H1 (cell line): Measurements from ENCODE around the gene NECAP2. TPM values are rescaled to one million over a fixed set of nuclear protein-coding genes. Genes with fewer than 3 reads are reported as not detected.

Source experiments
- CTCF ChIA-PET: fragments of 300-600 bp; sonication (Branson Sonifier 250); formaldehyde crosslinking; loops from one replicate; lab custom pipeline; 2021; ENCODE audit not compliant: partially characterized antibody; lab: Charles Lee
- POLR2A ChIA-PET: fragments of 300-600 bp; sonication (Branson Sonifier 250); formaldehyde crosslinking; loops from one replicate; lab custom pipeline; 2021; ENCODE audit warnings: inconsistent platforms; ENCODE audit not compliant: partially characterized antibody; lab: Charles Lee
- DNase-seq, 2 experiments: peaks; one replicate each; pipeline versions ENCODE4 v3.0.0 to v3.0.0-alpha.2; 2010 to 2022; ENCODE audit warnings: low spot score in 2 of 2, low read depth in 1 of 2, mixed read lengths in 1 of 2
- FAIRE-seq: peaks from 2 replicates; lab custom pipeline; 2011; peaks lifted over from hg19 to GRCh38; lab: Jason Lieb, UNC
- H2AFZ ChIP-seq: 2 replicates; pipeline ENCODE4 v1.8.1; 2012; ENCODE audit warnings: low read length, inconsistent platforms
- H2AK5ac ChIP-seq: 2 replicates; pipeline ENCODE4 v1.6.1; 2013; ENCODE audit warnings: low read depth, low read length
- H2BK120ac ChIP-seq: replicated peaks from 2 replicates; pipeline ENCODE3; 2013; ENCODE audit warnings: low read depth, low read length, inconsistent platforms
- H2BK12ac ChIP-seq: 2 replicates; pipeline ENCODE4 v1.6.1; 2013; ENCODE audit warnings: low read depth, low read length
- H2BK15ac ChIP-seq: 2 replicates; pipeline ENCODE4 v1.6.1; 2013; ENCODE audit warnings: low read length
- H2BK20ac ChIP-seq: 2 replicates; pipeline ENCODE4 v1.6.1; 2013; ENCODE audit warnings: low read length
- H2BK5ac ChIP-seq: 2 replicates; pipeline ENCODE4 v1.6.1; 2013; ENCODE audit warnings: low read depth, low read length
- H3K14ac ChIP-seq: 2 replicates; pipeline ENCODE4 v1.6.1; 2013; ENCODE audit warnings: inconsistent platforms; ENCODE audit not compliant: insufficient read length
- H3K18ac ChIP-seq: 2 replicates; pipeline ENCODE4 v1.6.1; 2013; ENCODE audit warnings: low read length; ENCODE audit errors: extremely low read depth
- H3K23ac ChIP-seq: 2 replicates; pipeline ENCODE4 v1.6.1; 2013; ENCODE audit warnings: inconsistent platforms; ENCODE audit not compliant: insufficient read length
- H3K23me2 ChIP-seq: 2 replicates; pipeline ENCODE4 v1.6.1; 2013; ENCODE audit warnings: low read depth, low read length
- H3K27ac ChIP-seq: 2 replicates; pipeline ENCODE4 v1.6.1; 2011; ENCODE audit warnings: low read depth, low read length, inconsistent platforms
- H3K27me3 ChIP-seq, 4 experiments: replicated peaks in 1 of 4; 1 replicate in 1 of 4; 2 replicates in 3 of 4; pipeline versions ENCODE4 v1.6.1 to v1.8.1; 2011 to 2013; ENCODE audit warnings: low read length in 3 of 4, mild to moderate bottlenecking in 3 of 4, inconsistent platforms in 2 of 4, mixed read lengths in 2 of 4, moderate library complexity in 1 of 4; ENCODE audit not compliant: control insufficient read depth in 3 of 4, insufficient read depth in 3 of 4; ENCODE audit errors: extremely low read depth in 1 of 4
- H3K36me3 ChIP-seq, 4 experiments: 2 replicates each; pipeline versions ENCODE4 v1.6.1 to v1.8.1; 2011 to 2013; ENCODE audit warnings: mild to moderate bottlenecking in 4 of 4, low read length in 3 of 4, moderate library complexity in 2 of 4, control low read depth in 1 of 4, inconsistent platforms in 1 of 4; ENCODE audit not compliant: insufficient read depth in 4 of 4, control insufficient read depth in 2 of 4
- H3K4ac ChIP-seq: replicated peaks from 2 replicates; pipeline ENCODE3; 2013; ENCODE audit warnings: low read length, low read depth, mixed read lengths, inconsistent platforms; ENCODE audit not compliant: insufficient read length
- H3K4me1 ChIP-seq, 4 experiments: replicated peaks in 1 of 4; 1 replicate in 1 of 4; 2 replicates in 3 of 4; pipeline versions ENCODE4 v1.6.1 to v1.8.1; 2011 to 2013; ENCODE audit warnings: low read length in 3 of 4, inconsistent platforms in 2 of 4, mixed read lengths in 1 of 4; ENCODE audit not compliant: insufficient read depth in 4 of 4, control insufficient read depth in 3 of 4
- H3K4me2 ChIP-seq, 2 experiments: 2 replicates each; pipeline versions ENCODE4 v1.6.1 to v1.8.1; 2011 to 2013; ENCODE audit warnings: low read depth in 2 of 2, low read length in 2 of 2, control low read depth in 1 of 2, inconsistent platforms in 1 of 2, mild to moderate bottlenecking in 1 of 2; ENCODE audit not compliant: insufficient read depth in 1 of 2
- H3K4me3 ChIP-seq, 4 experiments: fragments of 200-600, 300-600 bp in 1 of 4; sonication (generic), shearing (Covaris generic), sonication (Bioruptor Twin) in 1 of 4; 2 replicates each; pipeline versions ENCODE4 v1.5.1 to v1.8.1; 2011 to 2016; ENCODE audit warnings: low read length in 4 of 4, low read depth in 3 of 4, control low read depth in 2 of 4, inconsistent platforms in 2 of 4, mild to moderate bottlenecking in 2 of 4, mixed read lengths in 1 of 4, moderate library complexity in 1 of 4; ENCODE audit not compliant: insufficient read depth in 2 of 4; ENCODE audit errors: extremely low read depth in 1 of 4
- H3K56ac ChIP-seq: replicated peaks from 2 replicates; pipeline ENCODE3; 2013; ENCODE audit warnings: low read depth, mild to moderate bottlenecking, mixed read lengths, low read length, inconsistent platforms; ENCODE audit not compliant: insufficient read length
- H3K79me1 ChIP-seq: 2 replicates; pipeline ENCODE4 v1.6.1; 2013; ENCODE audit warnings: low read depth, low read length, control low read depth
- H3K79me2 ChIP-seq, 2 experiments: 2 replicates each; pipeline versions ENCODE4 v1.6.1 to v1.8.1; 2012 to 2013; ENCODE audit warnings: low read length in 2 of 2, mild to moderate bottlenecking in 2 of 2, inconsistent platforms in 1 of 2; ENCODE audit not compliant: insufficient read depth in 2 of 2, control insufficient read depth in 1 of 2
- H3K9ac ChIP-seq, 4 experiments: replicated peaks in 1 of 4; 1 replicate in 1 of 4; 2 replicates in 3 of 4; pipeline versions ENCODE4 v1.6.1 to v1.8.1; 2011 to 2013; ENCODE audit warnings: low read depth in 3 of 4, low read length in 3 of 4, control low read depth in 2 of 4, mild to moderate bottlenecking in 2 of 4, moderate library complexity in 2 of 4, inconsistent platforms in 1 of 4; ENCODE audit errors: extremely low read depth in 1 of 4
- H3K9me3 ChIP-seq, 2 experiments: 2 replicates each; pipeline versions ENCODE4 v1.6.1 to v1.8.1; 2012 to 2013; ENCODE audit warnings: mild to moderate bottlenecking in 2 of 2, moderate library complexity in 2 of 2, control low read depth in 1 of 2, inconsistent platforms in 1 of 2, low read depth in 1 of 2, low read length in 1 of 2, mixed read lengths in 1 of 2; ENCODE audit not compliant: insufficient read depth in 2 of 2
- H4K20me1 ChIP-seq, 2 experiments: replicated peaks in 1 of 2; 2 replicates each; pipeline versions ENCODE3 to v1.8.1; 2011 to 2013; ENCODE audit warnings: inconsistent platforms in 2 of 2, low read length in 2 of 2, mild to moderate bottlenecking in 1 of 2; ENCODE audit not compliant: insufficient read depth in 2 of 2, control insufficient read depth in 1 of 2
- H4K5ac ChIP-seq: 2 replicates; pipeline ENCODE4 v1.6.1; 2013; ENCODE audit warnings: low read length, low read depth, mixed read lengths, inconsistent platforms; ENCODE audit not compliant: insufficient read length
- H4K8ac ChIP-seq: 2 replicates; pipeline ENCODE4 v1.8.0; 2013; ENCODE audit warnings: mild to moderate bottlenecking, moderate library complexity, low read length, inconsistent platforms; ENCODE audit not compliant: insufficient read depth; ENCODE audit errors: extremely low read depth
- H4K91ac ChIP-seq: replicated peaks from 2 replicates; pipeline ENCODE3; 2013; ENCODE audit warnings: low read length, mixed read lengths, inconsistent platforms; ENCODE audit not compliant: insufficient read length
- CEBPB ChIP-seq: IDR thresholded peaks from 2 replicates; pipeline ENCODE4 v1.6.1; 2012; ENCODE audit warnings: low read depth, low read length
- CHD2 ChIP-seq: IDR thresholded peaks from 2 replicates; pipeline ENCODE4 v1.6.1; 2012; ENCODE audit warnings: low read length, improper control_type of control experiment
- EGR1 ChIP-seq: IDR thresholded peaks from 2 replicates; pipeline ENCODE4 v1.6.1; 2011; ENCODE audit warnings: low read depth, low read length, borderline replicate concordance
- EZH2 ChIP-seq: fragments of 200-600 bp; sonication (generic); IDR thresholded peaks from 2 replicates; pipeline ENCODE4 v1.7.1; 2012; ENCODE audit warnings: low read depth, mild to moderate bottlenecking, moderate library complexity, low read length, inconsistent platforms; ENCODE audit not compliant: severe bottlenecking
- KDM5A ChIP-seq: fragments of 200-600 bp; IDR thresholded peaks from 2 replicates; pipeline ENCODE4 v1.7.1; 2012; ENCODE audit warnings: mild to moderate bottlenecking, low read length, inconsistent platforms, mixed read lengths
- POU5F1 ChIP-seq: IDR thresholded peaks from 2 replicates; pipeline ENCODE4 v1.6.1; 2011; ENCODE audit warnings: low read depth, mild to moderate bottlenecking, low read length, moderate library complexity
- RAD21 ChIP-seq, 2 experiments: IDR thresholded peaks in 1 of 2; conservative IDR thresholded peaks in 1 of 2; 2 replicates each; pipeline ENCODE4 v1.6.1; 2011; ENCODE audit warnings: low read depth in 2 of 2, low read length in 2 of 2, improper control_type of control experiment in 1 of 2, inconsistent platforms in 1 of 2, mild to moderate bottlenecking in 1 of 2, moderate library complexity in 1 of 2
- RNF2 ChIP-seq: fragments of 200-900, 300-1000 bp; sonication (generic); IDR thresholded peaks from 2 replicates; pipeline ENCODE4 v1.7.1; 2016; ENCODE audit warnings: borderline replicate concordance, low read depth, mild to moderate bottlenecking, antibody characterized with exemption, low read length; ENCODE audit not compliant: poor library complexity, severe bottlenecking; ENCODE audit errors: missing control alignments
- SAP30 ChIP-seq: fragments of 300-600 bp; sonication (generic); IDR thresholded peaks from 2 replicates; pipeline ENCODE4 v1.7.1; 2012; ENCODE audit warnings: low read length, moderate library complexity, mild to moderate bottlenecking, inconsistent platforms; ENCODE audit not compliant: insufficient read depth, insufficient replicate concordance
- SP4 ChIP-seq: IDR thresholded peaks from 2 replicates; pipeline ENCODE4 v1.6.1; 2012; ENCODE audit warnings: low read length, inconsistent platforms
- YY1 ChIP-seq: IDR thresholded peaks from 2 replicates; pipeline ENCODE4 v1.6.1; 2011; ENCODE audit warnings: low read depth, mild to moderate bottlenecking, low read length
- ZNF274 ChIP-seq: IDR thresholded peaks from 2 replicates; pipeline ENCODE4 v1.7.0; 2012; ENCODE audit warnings: low read length, borderline replicate concordance; ENCODE audit errors: extremely low read depth
- WGBS, 2 experiments: shearing (Covaris generic) in 1 of 2; methylation state at CpG; one replicate each; pipeline versions ENCODE4 v1.1.6 to v1.1.7; 2013 to 2015; ENCODE audit warnings: low lambda C conversion rate in 2 of 2, mixed read lengths in 2 of 2, inconsistent platforms in 1 of 2, low coverage in 1 of 2, missing lambda C conversion rate in 1 of 2; ENCODE audit not compliant: insufficient replicate concordance in 2 of 2, insufficient coverage in 1 of 2, insufficient read length in 1 of 2; ENCODE audit errors: extremely low coverage in 1 of 2, missing lambda C conversion rate in 1 of 2; 5-methylcytosine and 5-hydroxymethylcytosine counted together
- polyA plus RNA-seq, 7 experiments: library from polyadenylated mRNA; depleted of rRNA in 3 of 7; stranded (reverse) in 5 of 7; unstranded in 2 of 7; fragments of >200 nt in 5 of 7; fragments of 200-250 nt in 2 of 7; gene quantifications; 1 replicate in 5 of 7; 2 replicates in 1 of 7; 4 replicates in 1 of 7; pipeline versions ENCODE4 v1.2.1 to v1.2.3, GENCODE V29; 2011 to 2013; ENCODE audit warnings: missing spikeins in 2 of 7, mixed read lengths in 2 of 7
- total RNA-seq: library from RNA; stranded (reverse); fragmentation: NEBNext Ultra II Directional; extraction: Animal tissue kit (Norgen Biotek cat#: 25700); gene quantifications from 2 replicates; pipeline ENCODE4 v1.2.1, GENCODE V29; 2021

The NECAP2 gene
- total and polyA plus RNA-seq, 2 of the 8 experiments (the other 6 are each of a cell fraction or from before 2014, with no cell fraction given) = 24.4 to 29.7 TPM

DNA sequence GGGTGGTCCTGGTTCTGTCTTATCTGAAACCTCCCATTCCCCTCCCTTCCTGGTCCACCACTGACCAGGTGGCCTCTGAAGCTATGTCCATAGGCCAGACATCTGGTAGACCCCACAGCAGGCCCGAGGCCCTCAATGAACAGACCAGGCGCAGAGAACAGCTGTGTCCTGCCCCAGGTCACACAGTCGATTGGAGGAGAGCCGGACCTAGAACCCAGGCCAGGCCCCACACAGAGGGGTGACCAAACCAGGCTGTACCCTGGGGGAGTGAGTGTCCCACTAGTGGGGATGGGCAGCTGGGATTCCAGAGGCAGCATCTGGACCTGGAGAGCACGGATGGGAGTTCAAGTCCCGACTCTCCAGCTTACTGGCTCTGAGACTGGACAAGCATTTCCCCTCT lies 44.4 kb downstream of the NECAP2 start:
- Histone ChIP-seq H3K56ac (no peak overlapping the region), H3K27me3 (no peaks in the 10 kb centered on the region), H2BK5ac (no peak overlapping the region), H3K23me2 (no peaks in the 10 kb centered on the region), H3K9ac (no peak overlapping the region), H3K4ac (no peak overlapping the region), H3K36me3 (peaks cover 0 to 15% (median 5%) of the 10 kb centered on the region in 4 experiments; a peak in 5 of 8 replicates), H3K79me1 (no peaks in the 10 kb centered on the region), H3K4me1 (no peaks in the 10 kb centered on the region; a peak in 1 of 7 replicates), H3K9me3 (no peaks in the 10 kb centered on the region), H3K18ac (no peak overlapping the region), H4K8ac (no peak overlapping the region), H2BK15ac (no peak overlapping the region), H4K20me1 (peaks cover 0 to 1% of the 10 kb centered on the region in 2 experiments), H3K14ac (no peak overlapping the region), H3K23ac (no peak overlapping the region), H2AK5ac (no peak overlapping the region), H2AFZ (no peak overlapping the region), H3K79me2 (no peaks in the 10 kb centered on the region), H2BK12ac (no peak overlapping the region), H3K27ac (no peak overlapping the region), H2BK20ac (no peak overlapping the region), H2BK120ac (no peak overlapping the region), H3K4me2 (no peak overlapping the region), H3K4me3 (no peak overlapping the region), H4K91ac (no peak overlapping the region), H4K5ac (no peak overlapping the region)
- POLR2A ChIA-PET = interaction anchor here (1.8 kb wide), 1 partner anchor 9 kb away, joined by 4 read pairs; no protein-coding TSS in a partner anchor
- CTCF ChIA-PET = interaction anchor here (0.6 to 1.9 kb wide), 6 partner anchors 10 to 144 kb away, joined by 3 to 6 read pairs (median 4); partner anchors contain the start of gene NECAP2
- WGBS, 2 experiments = 97% methylated on average over 6 of the region's 6 CpGs; no CpG with 5 or more reads in 1 of the 2 experiments
- FAIRE-seq (no peak), DNase-seq (no peak)
- TF ChIP-seq EZH2 = no peak
- TF ChIP-seq SAP30 = no peak
- TF ChIP-seq EGR1 = no peak
- TF ChIP-seq RNF2 = no peak
- no peak for TF ChIP-seq SP4
- TF ChIP-seq CHD2 = no peak
- no peak for TF ChIP-seq KDM5A
- TF ChIP-seq YY1 = no peak
- TF ChIP-seq POU5F1 = no peak
- no peak for TF ChIP-seq CEBPB
- TF ChIP-seq ZNF274 = no peak
- TF ChIP-seq RAD21 (IDR thresholded peaks at IDR 0.05 in 1 of 2, conservative IDR thresholded peaks at IDR 0.05 in 1 of 2; ENCODE audit: low read depth in 2 of 2, low read length in 2 of 2) = no peak
